IgD-negative memory B cell (primary cell): Measurements from ENCODE around the gene CNTNAP2. TPM values are rescaled to one million over a fixed set of nuclear protein-coding genes. Genes with fewer than 3 reads are reported as not detected.
A peak's percentile ranks its signal among the peaks of the same experiment; 100 is the strongest.
"Not testable (repeated sequence)": the region's sequence is repeated elsewhere in the genome, so short reads cannot be mapped to it uniquely, and the experiment has no call there.

Experiments
- H3K27ac Mint-ChIP-seq, 3 donors: one replicate each; pipeline ENCODE4 v1.8.0; 2020 to 2022; ENCODE audit warnings: mild to moderate bottlenecking in 3 of 3, mixed read lengths in 3 of 3, moderate library complexity in 1 of 3
- H3K27me3 Mint-ChIP-seq: one replicate; pipeline ENCODE4 v1.8.0; 2021; ENCODE audit warnings: mixed read lengths
- H3K36me3 Mint-ChIP-seq: one replicate; pipeline ENCODE4 v1.8.0; 2020; ENCODE audit warnings: mild to moderate bottlenecking, mixed read lengths
- H3K4me1 Mint-ChIP-seq, 3 donors: one replicate each; pipeline ENCODE4 v1.8.0; 2020 to 2022; ENCODE audit warnings: mixed read lengths in 3 of 3, mild to moderate bottlenecking in 1 of 3
- H3K4me3 Mint-ChIP-seq, 4 donors: one replicate each; pipeline ENCODE4 v1.8.0; 2020 to 2022; ENCODE audit warnings: mild to moderate bottlenecking in 4 of 4, mixed read lengths in 4 of 4, moderate library complexity in 3 of 4
- H3K9me3 Mint-ChIP-seq, 3 donors: one replicate each; pipeline ENCODE4 v1.8.0; 2020 to 2021; ENCODE audit warnings: mixed read lengths in 3 of 3, mild to moderate bottlenecking in 1 of 3
- polyA plus RNA-seq: library from polyadenylated mRNA; unstranded; fragments of 300-500 nt; fragmentation: Illumina TruSeq; gene quantifications from one replicate; pipeline ENCODE4 v1.2.3, GENCODE V29; 2021

The CNTNAP2 gene
- polyA plus RNA-seq, 1 donor from 2014 or later: 47.3 TPM

GRCh38 chr7:148306759-148307158, 2190.2 kb downstream of the CNTNAP2 start:
- Mint-ChIP-seq H3K36me3 (peaks cover 2% of the 10 kb centered on the region), H3K27ac (peak overlapping the region; percentile 72 to 93 (median 92)), H3K27me3 (no peaks in the 10 kb centered on the region), H3K9me3 (peaks cover 4 to 12% (median 5%) of the 10 kb centered on the region in 3 donors), H3K4me1 (peaks cover 50 to 56% (median 54%) of the 10 kb centered on the region in 3 donors), H3K4me3 (peak overlapping the region; percentile 76 to 93 (median 85))

- no peaks in the 10 kb centered on the region for H3K27me3 Mint-ChIP-seq
- peaks cover 20 to 33% (median 28%) of the 10 kb centered on the region in 3 donors for H3K4me1 Mint-ChIP-seq
- peaks cover 3% of the 10 kb centered on the region for H3K36me3 Mint-ChIP-seq
- H3K27ac Mint-ChIP-seq: peak overlapping the region in 2 of 3 donors; percentile 46 to 68
- H3K9me3 Mint-ChIP-seq: peaks cover 6 to 7% (median 6%) of the 10 kb centered on the region in 3 donors
- H3K4me3 Mint-ChIP-seq: peak overlapping the region in 1 of 4 donors; percentile 33
These were observed 2201.7 kb downstream of the CNTNAP2 start for GRCh38 chr7:148318102-148318811.

GRCh38 chr7:148318838-148319237, 2202.2 kb downstream of the CNTNAP2 start:
- H3K4me3 Mint-ChIP-seq: no peak overlapping the region
- H3K27ac Mint-ChIP-seq: peak overlapping the region in 1 of 3 donors; percentile 46
- peaks cover 1 to 6% (median 3%) of the 10 kb centered on the region in 3 donors for H3K9me3 Mint-ChIP-seq
- no peaks in the 10 kb centered on the region for H3K27me3 Mint-ChIP-seq
- peaks cover 23 to 38% (median 32%) of the 10 kb centered on the region in 3 donors for H3K4me1 Mint-ChIP-seq
- H3K36me3 Mint-ChIP-seq: no peaks in the 10 kb centered on the region

GRCh38 chr7:148319316-148319808, 2202.8 kb downstream of the CNTNAP2 start:
- Mint-ChIP-seq H3K36me3 (no peaks in the 10 kb centered on the region), H3K4me1 (peaks cover 22 to 38% (median 32%) of the 10 kb centered on the region in 3 donors), H3K27ac (no peak overlapping the region), H3K4me3 (no peak overlapping the region), H3K27me3 (no peaks in the 10 kb centered on the region), H3K9me3 (peaks cover 0 to 3% (median 0%) of the 10 kb centered on the region in 3 donors)

GRCh38 chr7:148325208-148325607, 2208.6 kb downstream of the CNTNAP2 start:
- Mint-ChIP-seq H3K27me3 (no peaks in the 10 kb centered on the region), H3K4me1 (peaks cover 9 to 18% (median 18%) of the 10 kb centered on the region in 3 donors)

GRCh38 chr7:148327379-148327778, 2210.8 kb downstream of the CNTNAP2 start:
- Mint-ChIP-seq H3K4me3 (no peak overlapping the region), H3K4me1 (peaks cover 5 to 11% (median 11%) of the 10 kb centered on the region in 3 donors), H3K9me3 (peaks cover 0 to 1% (median 0%) of the 10 kb centered on the region in 3 donors), H3K36me3 (no peaks in the 10 kb centered on the region), H3K27ac (no peak overlapping the region), H3K27me3 (no peaks in the 10 kb centered on the region)

More at GRCh38 chr7:148325208-148325607, 2208.6 kb downstream of the CNTNAP2 start:
- H3K27ac Mint-ChIP-seq: peak overlapping the region in 1 of 3 donors; percentile 20
- H3K4me3 Mint-ChIP-seq: no peak overlapping the region
- H3K9me3 Mint-ChIP-seq: peaks cover 0 to 3% (median 0%) of the 10 kb centered on the region in 3 donors
- H3K36me3 Mint-ChIP-seq: no peaks in the 10 kb centered on the region

- no peaks in the 10 kb centered on the region for H3K27me3 Mint-ChIP-seq
- H3K27ac Mint-ChIP-seq: no peak overlapping the region
- peaks cover 0 to 1% (median 0%) of the 10 kb centered on the region in 3 donors for H3K9me3 Mint-ChIP-seq
- H3K4me1 Mint-ChIP-seq: peaks cover 0 to 8% (median 3%) of the 10 kb centered on the region in 3 donors
- H3K4me3 Mint-ChIP-seq: no peak overlapping the region
- no peaks in the 10 kb centered on the region for H3K36me3 Mint-ChIP-seq
These were observed 2212.3 kb downstream of the CNTNAP2 start for GRCh38 chr7:148328906-148329305.

- no peaks in the 10 kb centered on the region for H3K27me3 Mint-ChIP-seq
- no peaks in the 10 kb centered on the region for H3K36me3 Mint-ChIP-seq
- no peak overlapping the region for H3K27ac Mint-ChIP-seq
- peaks cover 0 to 1% (median 0%) of the 10 kb centered on the region in 3 donors for H3K9me3 Mint-ChIP-seq
- peaks cover 0 to 15% (median 5%) of the 10 kb centered on the region in 3 donors for H3K4me1 Mint-ChIP-seq
- no peak overlapping the region for H3K4me3 Mint-ChIP-seq
These were observed 2213.7 kb downstream of the CNTNAP2 start for GRCh38 chr7:148330124-148330818.

GRCh38 chr7:148330822-148331221, 2214.2 kb downstream of the CNTNAP2 start:
- Mint-ChIP-seq H3K9me3 (peaks cover 0 to 1% (median 0%) of the 10 kb centered on the region in 3 donors), H3K36me3 (no peaks in the 10 kb centered on the region), H3K4me1 (peaks cover 0 to 15% (median 5%) of the 10 kb centered on the region in 3 donors), H3K27ac (no peak overlapping the region), H3K4me3 (no peak overlapping the region), H3K27me3 (no peaks in the 10 kb centered on the region)

- H3K4me1 Mint-ChIP-seq: peaks cover 0 to 12% (median 5%) of the 10 kb centered on the region in 3 donors
- H3K4me3 Mint-ChIP-seq, H3K9me3 Mint-ChIP-seq, H3K36me3 Mint-ChIP-seq, H3K27ac Mint-ChIP-seq, H3K27me3 Mint-ChIP-seq: not testable (repeated sequence)
These were observed 2214.9 kb downstream of the CNTNAP2 start for GRCh38 chr7:148331456-148331855.

GRCh38 chr7:148332191-148333186, 2215.9 kb downstream of the CNTNAP2 start:
- Mint-ChIP-seq H3K27ac (no peak overlapping the region), H3K4me1 (peaks cover 0 to 13% (median 5%) of the 10 kb centered on the region in 3 donors), H3K9me3 (peaks cover 0 to 1% (median 0%) of the 10 kb centered on the region in 3 donors), H3K36me3 (no peaks in the 10 kb centered on the region), H3K27me3 (peaks cover 3% of the 10 kb centered on the region), H3K4me3 (no peak overlapping the region)

- peak overlapping the region in 1 of 4 donors; percentile 64 for H3K4me3 Mint-ChIP-seq
- H3K36me3 Mint-ChIP-seq: no peaks in the 10 kb centered on the region
- peaks cover 0 to 1% (median 0%) of the 10 kb centered on the region in 3 donors for H3K9me3 Mint-ChIP-seq
- no peak overlapping the region for H3K27ac Mint-ChIP-seq
- peaks cover 13 to 23% (median 16%) of the 10 kb centered on the region in 3 donors for H3K4me1 Mint-ChIP-seq
- H3K27me3 Mint-ChIP-seq: peaks cover 13% of the 10 kb centered on the region
These were observed 2217.9 kb downstream of the CNTNAP2 start for GRCh38 chr7:148334441-148334956.

- Mint-ChIP-seq H3K27ac (no peak overlapping the region), H3K4me1 (peaks cover 18 to 27% (median 21%) of the 10 kb centered on the region in 3 donors)
These were observed 2218.5 kb downstream of the CNTNAP2 start for GRCh38 chr7:148334959-148335577.

More at GRCh38 chr7:148334959-148335577, 2218.5 kb downstream of the CNTNAP2 start:
- peaks cover 0 to 1% (median 0%) of the 10 kb centered on the region in 3 donors for H3K9me3 Mint-ChIP-seq
- H3K4me3 Mint-ChIP-seq: peak overlapping the region in 1 of 4 donors; percentile 64
- H3K27me3 Mint-ChIP-seq: peaks cover 14% of the 10 kb centered on the region
- no peaks in the 10 kb centered on the region for H3K36me3 Mint-ChIP-seq
